Fibroblast of the aortic adventitia (primary cell): ENCODE measurements around the gene S100Z. TPM values are rescaled to one million over a fixed set of nuclear protein-coding genes. Genes with fewer than 3 reads are reported as not detected.
A peak's percentile ranks its signal among the peaks of the same experiment; 100 is the strongest.

ENCODE experiments used
- DNase-seq: peaks from one replicate; pipeline ENCODE4 v3.0.0-alpha.2; 2010; ENCODE audit warnings: low read depth
- H3K4me3 ChIP-seq: 2 replicates; pipeline ENCODE4 v1.5.1; 2011; ENCODE audit warnings: low read depth, mild to moderate bottlenecking, control low read depth, low read length, moderate library complexity
- total RNA-seq: library from RNA; depleted of rRNA; stranded (reverse); fragments of >200 nt; gene quantifications from 2 replicates; pipeline ENCODE4 v1.2.3, GENCODE V29; 2012; ENCODE audit warnings: low replicate concordance
- TF ChIP-seq, protein P1 (sequence below): IDR thresholded peaks from 2 replicates; pipeline ENCODE4 v1.5.1; 2011; ENCODE audit warnings: mild to moderate bottlenecking, low read length, control low read depth, inconsistent platforms; ENCODE audit not compliant: insufficient read depth

S100Z gene
- total RNA-seq, 1 donor, result not detected

DNA sequence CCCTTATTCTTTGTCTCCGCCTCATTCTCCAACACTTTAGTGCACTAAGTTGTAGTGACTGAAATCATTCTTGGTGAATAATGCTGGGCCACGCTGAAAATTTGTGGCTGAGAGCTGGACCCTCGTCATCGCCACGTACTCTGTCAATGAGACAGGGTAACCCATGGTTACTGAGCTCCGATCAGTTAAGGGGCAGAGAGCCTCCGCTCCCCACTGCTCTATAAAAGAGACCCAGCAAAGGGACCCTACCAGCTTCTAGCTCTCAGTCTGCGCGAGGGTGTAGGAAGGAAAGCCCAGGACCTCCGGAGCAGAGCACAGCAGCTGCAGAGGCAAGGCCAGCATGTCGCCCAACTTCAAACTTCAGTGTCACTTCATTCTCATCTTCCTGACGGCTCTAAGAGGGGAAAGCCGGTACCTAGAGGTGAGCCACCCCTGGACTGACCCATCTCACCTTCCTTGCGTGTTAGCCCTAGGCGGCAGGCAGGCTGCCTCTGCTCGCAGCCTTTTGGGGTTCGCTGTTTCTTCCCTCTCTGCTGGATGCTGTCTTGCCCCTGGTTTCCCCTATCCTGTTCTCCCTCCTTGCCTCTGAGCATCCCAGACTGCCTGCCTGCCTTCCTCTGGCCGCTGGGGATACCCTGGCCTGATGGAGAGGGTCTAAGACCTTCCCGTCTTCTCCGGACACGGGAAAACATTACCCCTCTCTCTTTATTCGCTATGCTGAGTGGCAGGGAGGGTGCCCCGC is 103.2 kb downstream of the S100Z start, which contains the start of gene CRHBP:
CRHBP (plus strand) TSS at position 251 of the 742 bp plus-strand sequence; CDS start at position 341, 90 bp downstream.
- no peak for DNase-seq
- peak within 1 kb of the TSS; percentile 13 for H3K4me3 ChIP-seq
- TF ChIP-seq, protein P1, sequence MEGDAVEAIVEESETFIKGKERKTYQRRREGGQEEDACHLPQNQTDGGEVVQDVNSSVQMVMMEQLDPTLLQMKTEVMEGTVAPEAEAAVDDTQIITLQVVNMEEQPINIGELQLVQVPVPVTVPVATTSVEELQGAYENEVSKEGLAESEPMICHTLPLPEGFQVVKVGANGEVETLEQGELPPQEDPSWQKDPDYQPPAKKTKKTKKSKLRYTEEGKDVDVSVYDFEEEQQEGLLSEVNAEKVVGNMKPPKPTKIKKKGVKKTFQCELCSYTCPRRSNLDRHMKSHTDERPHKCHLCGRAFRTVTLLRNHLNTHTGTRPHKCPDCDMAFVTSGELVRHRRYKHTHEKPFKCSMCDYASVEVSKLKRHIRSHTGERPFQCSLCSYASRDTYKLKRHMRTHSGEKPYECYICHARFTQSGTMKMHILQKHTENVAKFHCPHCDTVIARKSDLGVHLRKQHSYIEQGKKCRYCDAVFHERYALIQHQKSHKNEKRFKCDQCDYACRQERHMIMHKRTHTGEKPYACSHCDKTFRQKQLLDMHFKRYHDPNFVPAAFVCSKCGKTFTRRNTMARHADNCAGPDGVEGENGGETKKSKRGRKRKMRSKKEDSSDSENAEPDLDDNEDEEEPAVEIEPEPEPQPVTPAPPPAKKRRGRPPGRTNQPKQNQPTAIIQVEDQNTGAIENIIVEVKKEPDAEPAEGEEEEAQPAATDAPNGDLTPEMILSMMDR, result no peak

- peak; percentile 5 for DNase-seq
- TF ChIP-seq, protein P1, result no peak
- H3K4me3 ChIP-seq, result peak overlapping the region; percentile 13
These were observed 104.0 kb downstream of the S100Z start for GRCh38 chr5:76953551-76954382.

- TF ChIP-seq, protein P1, result no peak
- DNase-seq, result no peak
- no peak overlapping the region for H3K4me3 ChIP-seq
These were observed 104.6 kb downstream of the S100Z start for GRCh38 chr5:76954383-76954763.

DNA sequence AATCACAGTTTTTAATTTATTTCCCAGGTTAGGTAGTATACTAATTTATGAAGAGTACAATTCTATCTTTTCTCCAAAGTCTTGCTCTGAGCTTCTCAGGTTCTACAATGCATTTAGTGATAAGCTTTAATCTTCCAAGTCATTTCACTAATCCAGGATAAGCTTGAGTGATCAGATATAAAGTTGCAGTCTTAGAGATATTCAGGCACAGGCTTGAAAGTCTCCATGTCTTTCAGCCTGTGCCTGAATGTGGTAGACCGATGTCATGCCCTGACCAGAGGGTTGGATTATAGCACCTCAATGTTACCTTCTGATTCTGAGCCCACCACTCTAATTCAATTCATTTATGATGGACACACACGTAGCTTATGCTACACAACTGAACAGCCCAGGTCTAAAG is 106.2 kb downstream of the S100Z start:
- no peak overlapping the region for H3K4me3 ChIP-seq
- TF ChIP-seq, protein P1, result no peak
- DNase-seq, result no peak

DNA sequence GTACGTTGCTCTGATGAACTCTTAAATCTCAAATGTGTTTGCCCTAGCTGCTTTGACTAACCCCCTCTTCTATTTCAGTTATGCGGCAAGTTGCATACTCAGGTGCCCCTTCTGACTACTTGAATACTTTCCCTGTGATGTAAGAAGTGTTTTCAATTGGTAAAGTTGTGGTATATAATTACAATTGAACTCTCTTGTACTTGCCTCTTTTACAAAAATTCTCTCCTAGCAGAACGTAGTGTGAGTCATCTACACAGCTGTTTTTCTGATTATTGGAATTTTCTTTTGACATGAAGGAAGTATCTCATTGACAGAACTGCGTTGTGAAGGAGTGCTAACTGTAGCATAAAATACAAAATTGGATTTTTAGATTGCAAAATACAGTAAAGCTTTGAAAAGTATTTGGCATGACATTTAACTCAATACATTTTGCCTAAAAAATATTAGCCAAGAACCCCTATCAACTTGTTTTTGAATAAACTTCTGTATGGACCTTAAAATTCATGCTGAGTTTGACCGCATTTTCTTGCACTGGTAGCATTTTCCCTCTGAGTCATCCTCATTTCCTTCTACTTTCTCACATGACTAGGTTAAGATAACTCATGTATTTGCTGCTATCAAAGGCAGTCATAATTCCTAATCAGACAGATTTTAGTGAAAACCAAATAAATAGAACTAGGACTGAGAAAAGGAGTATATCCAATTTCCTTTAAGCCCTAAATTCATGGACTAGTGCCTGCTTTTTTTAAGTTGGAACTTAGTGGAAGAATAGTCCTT is 109.4 kb downstream of the S100Z start:
- TF ChIP-seq, protein P1, result no peak
- no peak overlapping the region for H3K4me3 ChIP-seq
- peak; percentile 43 for DNase-seq

DNA sequence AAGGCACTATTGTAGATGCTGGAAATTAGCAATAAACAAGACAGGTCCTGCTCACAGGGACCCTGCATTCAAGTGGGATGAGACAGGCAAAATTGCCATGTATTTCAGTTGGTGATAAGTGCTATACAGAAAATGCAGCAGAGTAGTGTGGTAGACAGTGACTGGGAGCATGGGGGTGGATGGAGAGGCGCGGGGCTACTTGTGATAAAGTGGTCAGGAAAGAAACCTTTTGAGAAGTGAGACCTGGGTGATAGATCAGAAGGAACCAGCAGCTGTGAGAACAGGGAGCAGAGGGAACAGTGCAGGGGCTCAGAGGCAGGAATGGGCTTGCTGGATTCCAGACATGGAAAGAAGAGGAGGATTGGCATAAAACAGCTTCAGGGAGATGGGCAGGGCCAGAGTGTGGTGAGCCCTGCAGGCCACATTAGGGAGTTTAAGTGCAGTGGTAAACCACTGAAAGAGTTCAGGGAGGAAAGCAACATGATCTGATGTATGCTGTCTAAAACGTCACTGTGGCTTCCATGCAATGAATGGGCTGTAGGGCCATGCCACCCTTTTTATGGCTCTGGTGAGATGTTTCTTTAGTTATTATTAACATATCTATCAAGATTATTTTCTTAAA is 110.3 kb downstream of the S100Z start:
- DNase-seq, result no peak
- TF ChIP-seq, protein P1, result no peak
- no peak overlapping the region for H3K4me3 ChIP-seq
